GM23338 (cell line): ENCODE results near the gene KRT2. TPM values are rescaled to one million over a fixed set of nuclear protein-coding genes. Genes with fewer than 3 reads are reported as not detected.

Source experiments
- CREB1 ChIP-seq: fragments of 250-450 bp; sonication (Bioruptor Pico); IDR thresholded peaks from 2 replicates; pipeline ENCODE4 v1.5.0; 2020; ENCODE audit warnings: low read depth, mild to moderate bottlenecking, moderate library complexity
- EZH2phosphoT487 ChIP-seq: fragments of 200-600 bp; sonication (generic); IDR thresholded peaks from one replicate; pipeline ENCODE4 v1.8.1; 2018; ENCODE audit warnings: antibody characterized with exemption; ENCODE audit not compliant: unreplicated experiment
- JUNB ChIP-seq: IDR thresholded peaks from one replicate; pipeline ENCODE4 v1.6.1; 2016; ENCODE audit warnings: antibody characterized with exemption; ENCODE audit not compliant: unreplicated experiment
- POLR2AphosphoS5 ChIP-seq: IDR thresholded peaks from 2 replicates; pipeline ENCODE4 v1.6.1; 2016; ENCODE audit warnings: antibody characterized with exemption, low read depth
- STAT1 ChIP-seq: IDR thresholded peaks from one replicate; pipeline ENCODE4 v1.6.1; 2016; ENCODE audit warnings: antibody characterized with exemption; ENCODE audit not compliant: unreplicated experiment
- ZNF331 ChIP-seq: fragments of 250-450 bp; sonication (Bioruptor Pico); IDR thresholded peaks from 2 replicates; pipeline ENCODE4 v1.5.0; 2020; ENCODE audit warnings: low read depth, mild to moderate bottlenecking, moderate library complexity
- ZNF462 ChIP-seq: fragments of 250-450 bp; sonication (Bioruptor Pico); IDR thresholded peaks from 2 replicates; pipeline ENCODE4 v1.5.0; 2020; ENCODE audit warnings: mild to moderate bottlenecking, moderate library complexity
- polyA plus RNA-seq: library from polyadenylated mRNA; unstranded; fragments of >200 nt; fragmentation: Nextera tagmentation; extraction: Ambion mirVana; gene quantifications from 2 replicates; pipeline ENCODE4 v1.2.1, GENCODE V29; 2016
- total RNA-seq: library from RNA; depleted of rRNA; stranded (reverse); fragments of >200 nt; shearing (Covaris generic); gene quantifications from 2 replicates; pipeline ENCODE4 v1.2.3, GENCODE V29; 2014
- TF ChIP-seq, protein P1 (sequence below): IDR thresholded peaks from one replicate; pipeline ENCODE4 v1.6.1; 2018; ENCODE audit warnings: antibody characterized with exemption; ENCODE audit not compliant: unreplicated experiment

Gene KRT2
- total and polyA plus RNA-seq, 2 experiments from 2014 or later, result not detected

DNA sequence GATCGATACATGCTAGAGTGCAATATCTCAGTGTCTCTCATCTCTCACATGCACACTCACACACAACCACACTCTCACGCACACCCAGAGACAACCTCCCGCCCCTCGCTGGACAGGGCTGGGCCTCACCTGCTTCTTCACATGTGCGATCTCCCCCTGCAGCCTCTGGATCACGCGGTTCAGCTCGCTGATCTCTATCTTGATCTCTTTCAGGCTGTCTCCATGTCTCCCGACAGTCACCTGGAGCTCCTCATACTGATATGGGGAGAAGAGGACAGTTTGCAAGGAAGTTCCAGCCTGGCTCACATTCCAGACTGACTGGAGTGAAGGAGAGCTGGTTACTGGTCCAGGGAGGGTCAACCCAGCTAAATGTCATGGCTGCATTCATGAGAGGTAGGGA is 4.4 kb downstream of the KRT2 start (continued):
- TF ChIP-seq ZNF462 (CRISPR knock-in tag) (no peak), CREB1 (CRISPR knock-in tag) (no peak), POLR2AphosphoS5 (no peak), JUNB (no peak), EZH2phosphoT487 (no peak), ZNF331 (CRISPR knock-in tag) (no peak), STAT1 (no peak)
- TF ChIP-seq, protein P1, sequence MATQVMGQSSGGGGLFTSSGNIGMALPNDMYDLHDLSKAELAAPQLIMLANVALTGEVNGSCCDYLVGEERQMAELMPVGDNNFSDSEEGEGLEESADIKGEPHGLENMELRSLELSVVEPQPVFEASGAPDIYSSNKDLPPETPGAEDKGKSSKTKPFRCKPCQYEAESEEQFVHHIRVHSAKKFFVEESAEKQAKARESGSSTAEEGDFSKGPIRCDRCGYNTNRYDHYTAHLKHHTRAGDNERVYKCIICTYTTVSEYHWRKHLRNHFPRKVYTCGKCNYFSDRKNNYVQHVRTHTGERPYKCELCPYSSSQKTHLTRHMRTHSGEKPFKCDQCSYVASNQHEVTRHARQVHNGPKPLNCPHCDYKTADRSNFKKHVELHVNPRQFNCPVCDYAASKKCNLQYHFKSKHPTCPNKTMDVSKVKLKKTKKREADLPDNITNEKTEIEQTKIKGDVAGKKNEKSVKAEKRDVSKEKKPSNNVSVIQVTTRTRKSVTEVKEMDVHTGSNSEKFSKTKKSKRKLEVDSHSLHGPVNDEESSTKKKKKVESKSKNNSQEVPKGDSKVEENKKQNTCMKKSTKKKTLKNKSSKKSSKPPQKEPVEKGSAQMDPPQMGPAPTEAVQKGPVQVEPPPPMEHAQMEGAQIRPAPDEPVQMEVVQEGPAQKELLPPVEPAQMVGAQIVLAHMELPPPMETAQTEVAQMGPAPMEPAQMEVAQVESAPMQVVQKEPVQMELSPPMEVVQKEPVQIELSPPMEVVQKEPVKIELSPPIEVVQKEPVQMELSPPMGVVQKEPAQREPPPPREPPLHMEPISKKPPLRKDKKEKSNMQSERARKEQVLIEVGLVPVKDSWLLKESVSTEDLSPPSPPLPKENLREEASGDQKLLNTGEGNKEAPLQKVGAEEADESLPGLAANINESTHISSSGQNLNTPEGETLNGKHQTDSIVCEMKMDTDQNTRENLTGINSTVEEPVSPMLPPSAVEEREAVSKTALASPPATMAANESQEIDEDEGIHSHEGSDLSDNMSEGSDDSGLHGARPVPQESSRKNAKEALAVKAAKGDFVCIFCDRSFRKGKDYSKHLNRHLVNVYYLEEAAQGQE, result no peak
